ENCODE data around the gene METTL3. TPM values are rescaled to one million over a fixed set of nuclear protein-coding genes. Genes with fewer than 3 reads are reported as not detected.
A peak's percentile ranks its signal among the peaks of the same experiment; 100 is the strongest.

METTL3 gene
- total and polyA plus RNA-seq, 2 of the 13 experiments (the other 11 are each of a cell fraction or from before 2014, with no cell fraction given), result 123 to 130 TPM

DNA sequence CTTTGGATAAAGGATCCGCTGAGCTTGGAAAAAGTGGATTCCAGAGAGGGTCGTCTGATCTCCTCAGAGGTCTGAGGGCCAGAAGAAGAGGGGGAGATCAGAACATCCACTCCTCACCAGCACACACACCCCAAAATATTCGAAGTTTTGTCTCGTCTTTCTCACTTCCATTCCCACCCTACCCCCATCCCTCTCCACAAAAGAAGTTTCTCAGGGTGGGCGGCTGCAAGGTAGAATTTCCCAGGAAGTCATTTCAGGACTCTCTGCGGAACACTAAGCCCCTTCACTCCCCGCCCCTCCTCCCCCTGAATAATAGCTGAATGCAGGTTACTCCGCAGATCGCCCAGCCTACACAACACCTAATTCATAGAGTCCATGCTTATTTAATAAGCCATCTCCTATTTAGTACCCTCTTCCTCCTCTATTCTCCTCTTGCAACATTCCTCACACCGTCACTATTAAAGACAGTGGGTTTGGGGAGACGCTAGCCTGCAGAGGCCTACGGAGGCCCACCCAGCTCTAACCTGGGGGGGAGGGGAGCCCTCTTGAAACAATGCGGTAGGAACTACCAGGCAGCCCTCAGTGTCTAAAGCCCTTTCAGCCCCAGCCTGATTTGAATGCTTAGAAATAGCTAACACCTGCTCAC, 15.7 kb upstream of the METTL3 start (continued):
- no peak for TF ChIP-seq ZFYVE20 (CRISPR knock-in tag; IDR thresholded peaks at IDR 0.05; ENCODE audit: borderline replicate concordance, low read depth)
- TF ChIP-seq ISX (CRISPR knock-in tag; conservative IDR thresholded peaks at IDR 0.05), result no peak
- no peak for TF ChIP-seq ARNT2 (CRISPR knock-in tag; IDR thresholded peaks at IDR 0.05; ENCODE audit: low read depth)
- TF ChIP-seq, protein P1, sequence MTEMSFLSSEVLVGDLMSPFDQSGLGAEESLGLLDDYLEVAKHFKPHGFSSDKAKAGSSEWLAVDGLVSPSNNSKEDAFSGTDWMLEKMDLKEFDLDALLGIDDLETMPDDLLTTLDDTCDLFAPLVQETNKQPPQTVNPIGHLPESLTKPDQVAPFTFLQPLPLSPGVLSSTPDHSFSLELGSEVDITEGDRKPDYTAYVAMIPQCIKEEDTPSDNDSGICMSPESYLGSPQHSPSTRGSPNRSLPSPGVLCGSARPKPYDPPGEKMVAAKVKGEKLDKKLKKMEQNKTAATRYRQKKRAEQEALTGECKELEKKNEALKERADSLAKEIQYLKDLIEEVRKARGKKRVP (CRISPR knock-in tag; IDR thresholded peaks at IDR 0.05), result no peak
- TF ChIP-seq, protein P2, sequence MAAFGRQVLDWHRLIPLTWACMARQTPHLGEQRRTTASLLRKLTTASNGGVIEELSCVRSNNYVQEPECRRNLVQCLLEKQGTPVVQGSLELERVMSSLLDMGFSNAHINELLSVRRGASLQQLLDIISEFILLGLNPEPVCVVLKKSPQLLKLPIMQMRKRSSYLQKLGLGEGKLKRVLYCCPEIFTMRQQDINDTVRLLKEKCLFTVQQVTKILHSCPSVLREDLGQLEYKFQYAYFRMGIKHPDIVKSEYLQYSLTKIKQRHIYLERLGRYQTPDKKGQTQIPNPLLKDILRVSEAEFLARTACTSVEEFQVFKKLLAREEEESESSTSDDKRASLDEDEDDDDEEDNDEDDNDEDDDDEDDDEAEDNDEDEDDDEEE (CRISPR knock-in tag; IDR thresholded peaks at IDR 0.05), result peak; percentile 55; the same call in 1 of the 2 replicates
- TF ChIP-seq ZNF777 (CRISPR knock-in tag; IDR thresholded peaks at IDR 0.05), result no peak
- TF ChIP-seq ZNF788 (CRISPR knock-in tag; IDR thresholded peaks at IDR 0.05; ENCODE audit: borderline replicate concordance), result no peak
- TF ChIP-seq MZF1 (CRISPR knock-in tag; IDR thresholded peaks at IDR 0.05; ENCODE audit: borderline replicate concordance), result no peak
- no peak for TF ChIP-seq SOX6 (IDR thresholded peaks at IDR 0.05)
- peak; percentile 25; the same call in 1 of the 2 replicates for TF ChIP-seq SOX6 (CRISPR knock-in tag; IDR thresholded peaks at IDR 0.05)
- TF ChIP-seq, protein P3, sequence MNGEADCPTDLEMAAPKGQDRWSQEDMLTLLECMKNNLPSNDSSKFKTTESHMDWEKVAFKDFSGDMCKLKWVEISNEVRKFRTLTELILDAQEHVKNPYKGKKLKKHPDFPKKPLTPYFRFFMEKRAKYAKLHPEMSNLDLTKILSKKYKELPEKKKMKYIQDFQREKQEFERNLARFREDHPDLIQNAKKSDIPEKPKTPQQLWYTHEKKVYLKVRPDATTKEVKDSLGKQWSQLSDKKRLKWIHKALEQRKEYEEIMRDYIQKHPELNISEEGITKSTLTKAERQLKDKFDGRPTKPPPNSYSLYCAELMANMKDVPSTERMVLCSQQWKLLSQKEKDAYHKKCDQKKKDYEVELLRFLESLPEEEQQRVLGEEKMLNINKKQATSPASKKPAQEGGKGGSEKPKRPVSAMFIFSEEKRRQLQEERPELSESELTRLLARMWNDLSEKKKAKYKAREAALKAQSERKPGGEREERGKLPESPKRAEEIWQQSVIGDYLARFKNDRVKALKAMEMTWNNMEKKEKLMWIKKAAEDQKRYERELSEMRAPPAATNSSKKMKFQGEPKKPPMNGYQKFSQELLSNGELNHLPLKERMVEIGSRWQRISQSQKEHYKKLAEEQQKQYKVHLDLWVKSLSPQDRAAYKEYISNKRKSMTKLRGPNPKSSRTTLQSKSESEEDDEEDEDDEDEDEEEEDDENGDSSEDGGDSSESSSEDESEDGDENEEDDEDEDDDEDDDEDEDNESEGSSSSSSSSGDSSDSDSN (CRISPR knock-in tag; IDR thresholded peaks at IDR 0.05), result 0 out of 2 replicates have a peak, but pooled peaks have one; percentile 11
- no peak for TF ChIP-seq THYN1 (CRISPR knock-in tag; IDR thresholded peaks at IDR 0.05; ENCODE audit: borderline replicate concordance, low read depth)
- TF ChIP-seq ZNF75D (CRISPR knock-in tag; IDR thresholded peaks at IDR 0.05; ENCODE audit: borderline replicate concordance), result no peak
- TF ChIP-seq SOX5 (CRISPR knock-in tag; IDR thresholded peaks at IDR 0.05; ENCODE audit: borderline replicate concordance), result no peak
- 0 out of 2 replicates have a peak, but pooled peaks have one; percentile 26 for TF ChIP-seq ZNF790 (CRISPR knock-in tag; IDR thresholded peaks at IDR 0.05; ENCODE audit: borderline replicate concordance)
- TF ChIP-seq, protein P4, sequence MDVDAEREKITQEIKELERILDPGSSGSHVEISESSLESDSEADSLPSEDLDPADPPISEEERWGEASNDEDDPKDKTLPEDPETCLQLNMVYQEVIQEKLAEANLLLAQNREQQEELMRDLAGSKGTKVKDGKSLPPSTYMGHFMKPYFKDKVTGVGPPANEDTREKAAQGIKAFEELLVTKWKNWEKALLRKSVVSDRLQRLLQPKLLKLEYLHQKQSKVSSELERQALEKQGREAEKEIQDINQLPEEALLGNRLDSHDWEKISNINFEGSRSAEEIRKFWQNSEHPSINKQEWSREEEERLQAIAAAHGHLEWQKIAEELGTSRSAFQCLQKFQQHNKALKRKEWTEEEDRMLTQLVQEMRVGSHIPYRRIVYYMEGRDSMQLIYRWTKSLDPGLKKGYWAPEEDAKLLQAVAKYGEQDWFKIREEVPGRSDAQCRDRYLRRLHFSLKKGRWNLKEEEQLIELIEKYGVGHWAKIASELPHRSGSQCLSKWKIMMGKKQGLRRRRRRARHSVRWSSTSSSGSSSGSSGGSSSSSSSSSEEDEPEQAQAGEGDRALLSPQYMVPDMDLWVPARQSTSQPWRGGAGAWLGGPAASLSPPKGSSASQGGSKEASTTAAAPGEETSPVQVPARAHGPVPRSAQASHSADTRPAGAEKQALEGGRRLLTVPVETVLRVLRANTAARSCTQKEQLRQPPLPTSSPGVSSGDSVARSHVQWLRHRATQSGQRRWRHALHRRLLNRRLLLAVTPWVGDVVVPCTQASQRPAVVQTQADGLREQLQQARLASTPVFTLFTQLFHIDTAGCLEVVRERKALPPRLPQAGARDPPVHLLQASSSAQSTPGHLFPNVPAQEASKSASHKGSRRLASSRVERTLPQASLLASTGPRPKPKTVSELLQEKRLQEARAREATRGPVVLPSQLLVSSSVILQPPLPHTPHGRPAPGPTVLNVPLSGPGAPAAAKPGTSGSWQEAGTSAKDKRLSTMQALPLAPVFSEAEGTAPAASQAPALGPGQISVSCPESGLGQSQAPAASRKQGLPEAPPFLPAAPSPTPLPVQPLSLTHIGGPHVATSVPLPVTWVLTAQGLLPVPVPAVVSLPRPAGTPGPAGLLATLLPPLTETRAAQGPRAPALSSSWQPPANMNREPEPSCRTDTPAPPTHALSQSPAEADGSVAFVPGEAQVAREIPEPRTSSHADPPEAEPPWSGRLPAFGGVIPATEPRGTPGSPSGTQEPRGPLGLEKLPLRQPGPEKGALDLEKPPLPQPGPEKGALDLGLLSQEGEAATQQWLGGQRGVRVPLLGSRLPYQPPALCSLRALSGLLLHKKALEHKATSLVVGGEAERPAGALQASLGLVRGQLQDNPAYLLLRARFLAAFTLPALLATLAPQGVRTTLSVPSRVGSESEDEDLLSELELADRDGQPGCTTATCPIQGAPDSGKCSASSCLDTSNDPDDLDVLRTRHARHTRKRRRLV (CRISPR knock-in tag; IDR thresholded peaks at IDR 0.05), result peak; percentile 64; the same call in 1 of the 2 replicates
- TF ChIP-seq SMAD9 (CRISPR knock-in tag; IDR thresholded peaks at IDR 0.05), result no peak
- TF ChIP-seq TBX2 (CRISPR knock-in tag; IDR thresholded peaks at IDR 0.05; ENCODE audit: borderline replicate concordance), result peak; percentile 49; the same call in 1 of the 2 replicates
